Adipocyte (in vitro differentiated cells): Measurements from ENCODE around the gene SMAD3.

Source experiments
- DNase-seq: peaks from one replicate; pipeline ENCODE4 v3.0.0-alpha.2; 2015; ENCODE audit warnings: low read depth
- H3K27me3 ChIP-seq: replicated peaks from 2 replicates; pipeline ENCODE4 v1.7.0; 2013; ENCODE audit warnings: mild to moderate bottlenecking, low read length, moderate library complexity; ENCODE audit not compliant: control insufficient read depth, insufficient read depth
- H3K36me3 ChIP-seq: 2 replicates; pipeline ENCODE4 v1.7.0; 2013; ENCODE audit warnings: low read length, mild to moderate bottlenecking, moderate library complexity; ENCODE audit not compliant: control insufficient read depth, insufficient read depth, severe bottlenecking
- H3K4me1 ChIP-seq: 2 replicates; pipeline ENCODE4 v1.7.0; 2013; ENCODE audit warnings: mild to moderate bottlenecking, low read length, moderate library complexity; ENCODE audit not compliant: control insufficient read depth, insufficient read depth
- H3K4me3 ChIP-seq: 2 replicates; pipeline ENCODE4 v1.7.0; 2013; ENCODE audit warnings: mild to moderate bottlenecking, low read length, moderate library complexity
- H3K9ac ChIP-seq: 2 replicates; pipeline ENCODE4 v1.7.0; 2013; ENCODE audit warnings: mild to moderate bottlenecking, low read length, moderate library complexity
- H3K9me3 ChIP-seq: 2 replicates; pipeline ENCODE4 v1.7.0; 2013; ENCODE audit warnings: mild to moderate bottlenecking, low read length, moderate library complexity; ENCODE audit not compliant: control insufficient read depth

The SMAD3 gene

DNA sequence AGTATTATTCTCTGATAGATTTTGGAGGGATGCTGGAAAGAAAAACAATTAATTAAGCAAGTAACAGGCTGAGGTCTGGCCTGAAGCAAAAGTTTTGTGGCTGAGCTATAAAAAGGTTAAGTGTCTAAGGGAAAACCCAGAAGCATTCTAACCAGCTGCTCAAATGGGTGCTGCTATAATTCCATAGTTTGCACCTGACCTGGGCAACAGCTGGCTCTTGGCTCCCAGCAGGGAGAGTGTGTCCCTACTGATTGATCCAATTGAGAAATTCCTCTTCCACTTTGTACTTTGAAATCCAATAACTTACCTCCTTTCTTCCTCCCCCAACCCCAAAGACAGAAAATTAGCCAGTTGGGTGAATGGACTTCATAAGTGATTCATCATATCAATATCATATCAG is 27.7 kb upstream of the SMAD3 start:
- H3K4me1 ChIP-seq: peaks cover 25% of the 10 kb centered on the region
- no peaks in the 10 kb centered on the region for H3K9me3 ChIP-seq
- H3K9ac ChIP-seq: no peak overlapping the region
- no peaks in the 10 kb centered on the region for H3K36me3 ChIP-seq
- DNase-seq: no peak
- no peak overlapping the region for H3K4me3 ChIP-seq
- no peaks in the 10 kb centered on the region for H3K27me3 ChIP-seq

DNA sequence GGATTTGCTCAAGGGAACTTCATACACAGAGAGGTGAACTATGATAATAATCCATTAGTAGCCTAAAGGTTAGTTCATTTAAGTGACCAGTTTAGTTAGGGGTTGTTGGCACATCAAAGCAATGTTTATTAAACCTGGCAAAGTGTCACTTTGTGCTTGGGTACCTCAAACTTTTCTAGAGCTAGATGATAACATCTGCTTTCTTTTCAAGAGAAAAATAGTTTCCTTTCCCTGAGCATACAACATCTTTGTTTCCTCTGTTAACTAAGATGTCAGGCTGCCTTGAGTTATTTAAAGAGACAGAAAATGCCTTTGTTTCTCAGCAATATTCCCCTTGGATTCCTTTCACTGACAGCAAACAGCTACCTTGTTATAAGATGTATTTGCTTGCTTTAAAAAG is 26.7 kb upstream of the SMAD3 start:
- no peaks in the 10 kb centered on the region for H3K9me3 ChIP-seq
- no peaks in the 10 kb centered on the region for H3K27me3 ChIP-seq
- no peak for DNase-seq
- H3K36me3 ChIP-seq: no peaks in the 10 kb centered on the region
- no peak overlapping the region for H3K4me3 ChIP-seq
- peaks cover 27% of the 10 kb centered on the region for H3K4me1 ChIP-seq
- H3K9ac ChIP-seq: no peak overlapping the region

DNA sequence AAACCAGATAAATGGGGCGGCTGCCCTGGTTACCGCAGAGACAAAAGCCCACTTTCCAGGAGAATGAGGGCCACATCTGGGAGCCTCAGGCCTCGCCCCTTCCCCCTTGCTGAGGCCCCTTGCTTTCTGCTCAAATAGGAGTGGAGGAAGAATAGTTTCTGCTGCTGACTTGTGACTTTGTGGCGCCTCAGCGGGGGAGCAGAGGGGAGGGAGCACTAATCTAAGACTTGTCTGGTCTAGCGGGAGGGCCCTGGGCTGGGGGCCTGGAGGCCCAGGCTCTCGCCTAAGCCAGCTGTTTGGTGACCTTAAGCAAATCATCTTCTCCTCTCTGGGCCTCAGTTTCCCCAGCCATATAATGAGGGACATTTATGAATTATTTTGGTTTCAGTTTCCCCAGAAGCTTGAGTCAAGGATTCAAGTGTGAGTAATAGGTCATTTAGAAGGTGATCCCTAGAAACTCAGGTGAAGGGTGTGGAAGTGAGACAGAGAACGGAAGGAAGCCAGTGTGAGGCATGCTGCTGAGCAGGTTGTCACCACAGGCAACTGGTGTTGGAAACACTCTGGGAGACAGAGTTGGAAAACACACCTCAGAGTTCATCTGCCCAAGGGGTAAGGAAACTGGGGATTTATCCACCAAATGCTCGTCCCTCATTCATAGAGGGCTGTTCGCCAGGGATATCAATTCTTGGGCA is 25.9 kb upstream of the SMAD3 start:
- Histone ChIP-seq H3K36me3 (no peaks in the 10 kb centered on the region), H3K9me3 (no peaks in the 10 kb centered on the region), H3K27me3 (no peaks in the 10 kb centered on the region), H3K4me3 (no peak overlapping the region), H3K9ac (no peak overlapping the region), H3K4me1 (peaks cover 28% of the 10 kb centered on the region)
- no peak for DNase-seq

DNA sequence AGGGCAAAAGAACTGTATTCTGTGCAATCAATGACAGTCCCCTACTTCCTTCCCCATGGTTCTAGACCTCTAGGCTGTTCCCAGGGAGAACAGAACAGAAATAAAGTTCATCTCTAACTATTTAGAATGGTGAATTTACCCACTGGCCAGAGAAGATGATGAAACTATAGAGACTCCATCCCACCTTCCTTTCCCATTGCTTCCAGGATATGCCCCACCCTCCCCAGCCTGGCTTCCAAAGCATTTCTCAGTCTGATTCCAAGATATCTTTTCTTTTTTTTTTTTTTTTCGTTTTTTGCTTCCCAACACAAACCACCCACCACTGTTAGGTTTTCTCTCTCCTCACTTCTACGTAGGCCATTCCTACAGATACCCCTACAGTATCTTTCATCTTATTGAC is 25.1 kb upstream of the SMAD3 start:
- peaks cover 32% of the 10 kb centered on the region for H3K4me1 ChIP-seq
- no peak overlapping the region for H3K4me3 ChIP-seq
- H3K9ac ChIP-seq: no peak overlapping the region
- no peaks in the 10 kb centered on the region for H3K36me3 ChIP-seq
- no peak for DNase-seq
- H3K27me3 ChIP-seq: no peaks in the 10 kb centered on the region
- H3K9me3 ChIP-seq: no peaks in the 10 kb centered on the region

DNA sequence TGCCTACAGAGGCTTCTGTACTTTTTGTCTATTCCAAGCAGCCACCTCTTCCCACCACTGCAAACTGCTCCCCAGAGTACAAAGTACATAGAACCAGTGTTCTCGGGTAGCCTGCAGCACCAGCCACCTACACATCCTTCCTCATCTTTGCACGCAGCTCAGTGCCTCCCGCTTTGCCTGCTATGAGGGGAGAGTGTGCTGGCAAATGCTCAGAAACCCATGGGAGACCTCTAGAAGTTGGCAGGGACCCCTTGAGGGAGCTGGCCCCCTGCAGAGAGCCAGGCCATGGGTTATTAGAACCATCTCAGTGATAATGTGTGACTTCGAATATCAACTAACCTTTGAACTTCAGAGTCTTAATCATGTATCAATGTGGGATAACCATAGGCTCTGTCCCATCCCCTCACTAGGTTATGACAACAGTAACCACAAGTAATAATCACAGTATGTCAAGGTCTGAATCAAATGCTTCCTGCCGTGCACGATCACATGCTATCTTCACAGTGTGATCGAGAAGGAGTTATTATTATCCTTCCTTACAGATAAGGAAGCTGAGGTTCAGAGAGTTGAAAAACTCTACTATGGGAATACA is 22.8 kb upstream of the SMAD3 start:
- peaks cover 32% of the 10 kb centered on the region for H3K4me1 ChIP-seq
- no peaks in the 10 kb centered on the region for H3K27me3 ChIP-seq
- H3K9ac ChIP-seq: peak overlapping the region; percentile 46
- H3K9me3 ChIP-seq: no peaks in the 10 kb centered on the region
- no peaks in the 10 kb centered on the region for H3K36me3 ChIP-seq
- no peak overlapping the region for H3K4me3 ChIP-seq
- DNase-seq: no peak

DNA sequence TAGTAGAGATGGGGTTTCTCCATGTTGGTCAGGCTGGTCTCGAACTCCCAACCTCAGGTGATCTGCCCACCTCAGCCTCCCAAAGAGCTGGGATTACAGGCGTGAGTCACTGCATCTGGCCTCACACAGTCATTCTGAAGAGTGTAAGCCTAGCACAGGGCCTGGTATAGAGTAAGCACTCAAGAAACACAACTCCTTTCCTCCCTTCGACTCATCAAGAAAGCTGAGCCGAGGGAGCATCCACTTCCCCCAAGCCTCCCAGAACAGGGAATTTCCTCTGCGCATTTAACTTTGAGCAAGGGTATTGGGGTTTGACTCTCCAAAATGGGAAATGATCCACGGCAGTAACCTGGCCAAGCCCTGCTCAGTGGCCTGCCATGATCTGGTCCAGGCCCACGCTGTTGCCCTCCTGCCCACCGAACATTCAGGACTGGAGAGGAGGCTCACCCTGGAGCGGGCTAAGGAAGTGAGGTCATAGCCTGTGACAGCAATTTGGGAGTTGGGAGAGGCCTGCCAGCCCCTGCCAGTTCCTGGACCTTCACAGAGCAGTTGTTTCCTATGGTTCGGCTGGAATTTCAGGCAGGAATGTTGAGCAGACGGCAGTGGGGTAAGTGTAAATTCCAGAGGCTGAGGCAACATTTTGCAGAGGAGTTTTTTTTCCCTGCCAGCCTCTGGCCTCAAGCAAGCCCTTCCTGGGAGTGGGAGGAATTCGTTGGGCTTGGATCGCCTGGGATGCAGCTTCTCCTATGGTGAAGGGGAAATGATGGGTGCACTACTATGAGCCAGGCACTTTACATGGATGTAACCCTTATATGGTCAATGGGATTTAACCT is 21.2 kb upstream of the SMAD3 start:
- DNase-seq: peak; percentile 90
- Histone ChIP-seq H3K27me3 (no peaks in the 10 kb centered on the region), H3K9me3 (no peaks in the 10 kb centered on the region), H3K4me1 (peaks cover 46% of the 10 kb centered on the region), H3K36me3 (no peaks in the 10 kb centered on the region), H3K9ac (peak overlapping the region; percentile 54), H3K4me3 (no peak overlapping the region)

DNA sequence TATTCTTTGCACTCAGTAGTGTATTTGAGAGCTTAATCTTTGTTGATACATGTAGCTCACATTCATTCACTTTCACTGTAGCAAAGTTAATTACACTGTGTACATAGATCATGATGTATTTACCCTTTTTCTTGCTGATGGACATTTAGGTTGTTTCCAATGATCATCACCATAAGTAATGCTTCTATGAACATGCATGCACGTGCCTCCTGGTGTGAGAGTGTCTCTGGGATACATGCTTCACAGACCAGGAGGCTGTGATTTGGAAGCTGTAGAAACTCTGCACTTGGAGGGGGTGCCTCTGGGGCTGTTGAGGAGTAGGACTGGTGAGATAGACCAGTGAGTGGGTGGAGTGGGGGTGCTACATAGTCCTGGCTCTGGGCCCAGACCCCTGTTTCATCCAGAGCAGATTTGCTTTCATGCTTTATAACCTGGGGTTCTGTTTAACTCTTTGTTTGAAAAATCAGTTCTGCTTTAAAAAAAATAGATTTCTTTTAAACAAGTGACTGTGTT is 18.2 kb upstream of the SMAD3 start:
- Histone ChIP-seq H3K4me1 (peaks cover 61% of the 10 kb centered on the region), H3K9me3 (no peaks in the 10 kb centered on the region), H3K36me3 (no peaks in the 10 kb centered on the region), H3K9ac (no peak overlapping the region), H3K27me3 (no peaks in the 10 kb centered on the region), H3K4me3 (no peak overlapping the region)
- no peak for DNase-seq

DNA sequence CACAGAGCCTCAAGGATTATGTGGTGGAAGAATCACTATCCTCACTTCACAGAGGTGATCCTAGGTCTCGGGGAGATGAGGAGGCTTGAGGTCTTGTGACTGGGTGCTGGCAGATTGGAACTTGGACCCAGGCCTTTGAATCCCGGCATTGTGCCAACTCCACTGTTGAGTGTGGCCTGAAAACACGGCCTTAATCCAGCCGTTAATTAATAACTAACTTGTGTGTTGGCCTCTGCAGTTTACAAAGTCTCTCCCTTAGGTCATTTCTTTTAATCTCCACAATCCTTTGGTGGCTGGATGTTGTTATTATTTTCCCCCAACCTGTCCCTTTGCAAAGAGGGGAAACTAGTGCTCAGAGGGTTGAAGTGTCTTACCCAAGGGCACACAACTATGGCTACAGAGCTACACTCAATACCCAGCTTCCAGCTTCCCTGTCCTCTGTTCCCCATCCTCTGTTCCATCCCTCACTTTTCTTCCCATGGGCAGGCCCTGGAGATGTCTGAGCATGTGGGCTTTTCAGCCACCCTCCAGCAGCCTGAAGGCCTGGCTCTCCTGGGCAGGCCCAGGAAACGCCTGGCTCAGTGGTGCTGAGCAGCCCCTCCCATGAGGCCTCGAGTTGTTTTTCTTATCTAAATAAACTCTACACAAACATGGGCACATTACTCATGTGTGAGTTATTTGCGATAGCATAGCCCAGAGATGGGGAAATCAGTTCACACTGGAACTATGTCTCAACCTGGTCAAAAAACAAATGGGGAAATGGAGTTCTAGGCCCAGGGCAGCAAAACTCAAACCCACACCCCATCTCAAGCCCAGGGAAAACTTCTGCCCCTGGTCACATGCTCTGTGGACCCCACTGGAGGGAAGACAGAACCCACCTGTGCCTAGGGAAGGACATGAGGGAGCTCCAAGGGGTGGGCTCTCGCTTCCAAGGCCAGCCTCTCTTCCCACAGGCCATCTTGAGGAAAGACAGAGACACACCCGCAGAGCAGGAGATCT is 16.8 kb upstream of the SMAD3 start:
- no peaks in the 10 kb centered on the region for H3K27me3 ChIP-seq
- no peaks in the 10 kb centered on the region for H3K9me3 ChIP-seq
- H3K9ac ChIP-seq: peak overlapping the region; percentile 75
- peak; percentile 91 for DNase-seq
- H3K4me1 ChIP-seq: peaks cover 50% of the 10 kb centered on the region
- peak overlapping the region; percentile 7 for H3K4me3 ChIP-seq
- H3K36me3 ChIP-seq: no peaks in the 10 kb centered on the region

DNA sequence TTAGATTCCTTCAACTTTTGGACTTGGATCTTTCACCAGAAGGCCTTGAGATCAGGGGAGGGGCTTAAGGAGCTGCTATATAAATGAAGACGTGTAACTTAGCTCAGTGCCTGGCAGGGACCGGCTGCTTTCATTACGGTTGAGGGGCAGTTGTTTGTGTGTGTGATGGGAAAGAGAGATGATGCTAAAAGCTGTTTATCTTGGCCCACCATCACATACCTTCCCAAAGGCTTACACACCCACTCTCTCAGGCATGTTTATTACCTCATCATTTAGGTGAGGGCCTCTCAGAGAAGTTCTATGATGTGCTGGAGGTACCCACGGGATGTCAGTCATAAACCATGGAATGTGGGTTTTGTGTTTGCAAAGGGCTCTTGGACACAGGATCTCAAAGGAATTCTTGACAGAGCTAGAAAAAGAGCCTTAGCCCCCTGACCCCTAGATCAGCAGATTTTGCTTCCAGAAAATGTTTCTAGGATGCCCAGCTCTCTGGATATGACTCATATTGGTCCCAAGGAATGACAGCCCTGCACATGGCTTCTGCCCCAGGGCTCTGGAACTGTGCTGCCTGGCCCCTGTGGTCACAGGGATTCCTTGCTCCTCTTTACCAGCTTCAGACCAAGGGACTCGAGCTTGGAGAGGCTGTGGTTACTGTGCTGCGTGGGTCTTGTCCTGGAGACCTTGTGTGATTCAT is 15.9 kb upstream of the SMAD3 start:
- Histone ChIP-seq H3K9me3 (no peaks in the 10 kb centered on the region), H3K36me3 (no peaks in the 10 kb centered on the region), H3K4me1 (peaks cover 42% of the 10 kb centered on the region), H3K9ac (peak overlapping the region; percentile 69), H3K4me3 (peak overlapping the region; percentile 36), H3K27me3 (no peaks in the 10 kb centered on the region)
- peak; percentile 83 for DNase-seq

DNA sequence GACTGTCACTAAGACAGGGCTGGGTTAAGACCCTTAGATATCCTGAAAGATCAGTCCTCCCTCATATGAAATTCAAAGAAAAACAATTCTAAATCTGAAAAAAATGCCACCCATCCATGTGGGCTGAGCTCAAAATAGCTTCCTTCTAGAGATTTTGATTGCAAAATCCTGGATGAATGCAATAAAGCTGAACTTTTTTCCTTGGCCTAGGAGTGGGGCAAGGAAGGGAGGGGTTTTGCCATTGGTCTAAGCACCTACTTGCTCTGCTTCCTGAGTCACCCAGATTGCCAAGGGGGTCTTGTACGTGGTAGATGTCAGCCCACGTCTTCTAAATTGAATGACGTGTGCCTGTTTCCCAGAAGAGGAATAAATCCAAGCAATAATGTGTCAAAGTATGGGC is 15.3 kb upstream of the SMAD3 start:
- peak overlapping the region; percentile 69 for H3K9ac ChIP-seq
- H3K4me1 ChIP-seq: peaks cover 39% of the 10 kb centered on the region
- no peaks in the 10 kb centered on the region for H3K36me3 ChIP-seq
- peak; percentile 86 for DNase-seq
- H3K4me3 ChIP-seq: peak overlapping the region; percentile 36
- no peaks in the 10 kb centered on the region for H3K27me3 ChIP-seq
- H3K9me3 ChIP-seq: no peaks in the 10 kb centered on the region
